ENCODE results near the gene FOXP4.

Gene FOXP4

DNA sequence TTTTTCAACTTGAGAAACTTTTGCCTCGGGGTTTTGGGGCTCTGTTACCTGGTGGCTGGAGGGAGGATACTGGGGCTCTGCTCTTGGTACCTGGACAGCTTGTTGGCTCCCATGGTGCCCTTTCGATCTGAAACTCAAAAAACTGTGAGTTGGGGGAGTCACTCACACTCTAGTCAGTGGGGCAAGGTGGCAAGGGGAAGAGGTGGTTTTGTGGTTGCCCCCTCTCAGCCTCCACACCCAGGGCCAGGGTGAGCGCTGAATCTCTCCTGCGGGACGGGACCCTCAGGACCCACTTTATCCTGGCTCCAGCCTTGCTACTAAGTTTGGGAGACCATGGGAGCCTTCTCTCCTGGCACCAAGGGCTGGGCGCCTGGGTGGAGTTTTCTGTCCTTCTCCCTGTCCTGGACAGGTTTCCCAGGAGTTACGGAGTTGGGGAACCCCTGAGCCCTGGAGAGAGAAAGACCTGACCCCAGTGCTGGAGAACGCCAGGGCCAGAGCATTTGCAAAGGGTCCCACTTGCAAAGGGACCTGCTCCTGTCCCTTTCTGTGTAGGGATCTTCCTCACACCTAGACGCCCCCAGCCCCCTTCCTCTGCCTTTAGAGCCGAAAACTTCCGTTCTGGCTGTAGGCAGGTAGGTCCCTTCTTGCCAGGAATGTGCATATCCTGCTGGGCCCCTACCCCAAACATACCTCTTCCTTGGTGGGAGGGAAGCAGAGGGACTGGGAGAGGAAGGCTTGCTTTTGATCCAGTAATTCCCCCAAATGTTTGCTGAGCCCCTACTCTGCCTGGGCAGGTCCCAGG is 2.9 kb downstream of the FOXP4 start:
- DNase-seq, result no peak

DNA sequence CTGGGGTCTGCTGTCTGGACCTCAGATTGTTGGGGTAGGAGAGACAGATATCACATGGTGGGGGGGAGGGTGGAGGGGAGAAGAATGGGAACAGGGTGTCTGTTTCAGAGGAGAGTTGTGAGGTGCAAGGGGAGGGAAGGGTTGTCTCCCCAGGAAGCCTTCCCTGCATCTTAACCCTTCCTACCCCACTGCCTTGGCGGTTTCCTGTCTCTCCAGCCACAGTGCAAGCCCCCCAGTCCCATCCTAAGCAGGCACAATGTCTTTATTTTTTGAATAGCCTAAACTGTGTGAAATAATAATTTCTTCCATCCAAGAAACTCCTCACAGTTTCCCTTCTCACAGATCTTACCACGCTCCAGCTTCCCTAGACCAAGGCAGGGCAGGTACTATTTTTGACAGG is 3.5 kb downstream of the FOXP4 start:
- DNase-seq, result no peak

DNA sequence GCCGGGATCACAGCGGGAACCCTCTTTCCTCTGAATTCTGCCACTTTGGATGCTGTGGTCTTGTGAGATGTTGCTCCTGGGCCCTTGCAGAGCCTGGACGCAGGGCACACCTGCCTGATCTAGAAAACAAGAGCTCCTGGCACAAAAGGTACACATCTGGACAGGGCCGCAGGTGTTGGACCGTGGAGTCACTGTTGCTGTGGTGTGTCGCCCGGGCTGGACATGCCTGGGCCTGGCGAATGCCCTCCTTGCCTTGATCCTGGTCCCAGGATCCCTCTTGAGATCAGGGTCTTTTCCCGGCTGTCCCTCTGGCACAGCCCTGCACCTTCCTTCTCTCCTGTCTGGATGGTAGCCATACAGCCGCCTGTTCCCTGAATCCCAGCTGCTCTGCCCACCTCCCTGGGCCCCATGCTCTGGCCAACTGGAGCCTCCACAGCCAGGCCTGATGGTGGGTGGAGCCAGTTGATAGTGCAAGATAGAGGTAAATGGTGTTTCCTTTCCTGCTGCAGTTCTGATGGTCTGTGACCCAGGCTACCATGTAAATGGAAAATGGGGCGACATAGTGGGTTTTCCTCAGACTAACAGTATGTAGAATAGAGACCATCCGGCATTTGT is 5.0 kb downstream of the FOXP4 start:
- DNase-seq, result no peak

DNA sequence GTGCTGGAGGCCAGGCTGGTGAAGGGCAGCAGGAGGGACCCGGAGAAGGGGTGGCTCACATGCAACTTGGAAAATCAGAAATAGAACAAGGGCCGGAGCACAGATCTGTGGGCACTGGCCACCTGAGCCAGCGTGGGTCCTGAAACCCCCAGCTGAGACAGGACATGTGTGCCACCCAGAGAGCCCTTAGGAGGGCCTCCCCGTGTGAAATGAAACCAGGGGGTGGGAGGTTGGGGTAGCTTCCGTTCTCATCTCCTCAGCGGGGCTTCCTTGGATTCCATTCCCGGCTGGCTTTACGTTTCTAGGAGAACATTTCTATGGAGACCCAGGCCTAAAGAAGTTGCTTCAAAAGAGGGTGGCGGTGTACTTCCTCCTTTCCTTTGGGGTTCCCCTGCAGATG is 5.7 kb downstream of the FOXP4 start:
- DNase-seq, result no peak

DNA sequence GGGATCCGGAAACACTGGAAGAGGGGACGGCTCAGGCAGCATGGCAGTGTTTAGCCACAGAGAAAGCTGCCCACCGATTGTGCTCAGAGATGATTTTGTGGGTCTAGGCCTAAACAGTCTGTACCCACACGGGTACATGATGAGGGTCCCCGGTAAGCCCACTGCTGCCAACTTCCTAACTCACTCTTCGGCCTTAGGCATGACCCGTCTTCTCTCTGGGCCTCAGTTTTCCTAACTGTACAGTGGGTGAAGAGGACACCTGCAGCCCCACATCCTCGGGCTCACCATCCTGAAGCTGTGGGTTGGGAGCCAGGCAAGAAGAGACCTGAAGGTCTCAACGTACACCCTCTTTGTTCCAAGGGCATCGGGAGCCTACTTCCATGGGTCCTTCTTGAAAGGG is 6.5 kb downstream of the FOXP4 start:
- no peak for DNase-seq

DNA sequence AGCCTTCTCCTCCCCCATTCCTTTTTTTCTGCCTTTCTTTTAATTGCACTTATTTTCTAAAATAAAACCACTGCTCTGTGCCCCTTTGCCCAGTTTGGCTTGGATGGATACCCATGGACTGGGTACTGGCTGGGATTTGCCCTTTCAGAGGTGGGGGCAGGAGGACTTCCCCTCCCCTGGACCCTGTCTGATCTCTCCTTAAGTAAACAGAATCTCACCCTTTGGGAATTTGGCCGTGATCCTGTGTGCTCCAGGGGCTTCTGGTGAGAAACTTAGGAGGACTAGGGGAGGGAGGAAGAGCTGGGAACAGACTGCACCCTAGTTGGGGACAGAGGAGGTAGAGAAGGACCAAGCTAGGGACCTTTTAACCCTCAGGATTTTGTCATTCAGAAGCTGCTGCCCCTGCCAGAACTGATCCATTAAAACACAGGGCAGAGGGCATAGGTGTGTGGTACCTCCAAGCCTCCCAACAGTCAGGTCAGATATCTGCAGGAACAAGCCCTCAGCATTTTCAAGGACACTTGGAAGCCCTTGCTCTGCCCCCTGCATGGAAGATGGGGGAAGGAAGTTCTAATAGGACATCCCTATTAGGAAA is 7.3 kb downstream of the FOXP4 start:
- DNase-seq, result no peak

DNA sequence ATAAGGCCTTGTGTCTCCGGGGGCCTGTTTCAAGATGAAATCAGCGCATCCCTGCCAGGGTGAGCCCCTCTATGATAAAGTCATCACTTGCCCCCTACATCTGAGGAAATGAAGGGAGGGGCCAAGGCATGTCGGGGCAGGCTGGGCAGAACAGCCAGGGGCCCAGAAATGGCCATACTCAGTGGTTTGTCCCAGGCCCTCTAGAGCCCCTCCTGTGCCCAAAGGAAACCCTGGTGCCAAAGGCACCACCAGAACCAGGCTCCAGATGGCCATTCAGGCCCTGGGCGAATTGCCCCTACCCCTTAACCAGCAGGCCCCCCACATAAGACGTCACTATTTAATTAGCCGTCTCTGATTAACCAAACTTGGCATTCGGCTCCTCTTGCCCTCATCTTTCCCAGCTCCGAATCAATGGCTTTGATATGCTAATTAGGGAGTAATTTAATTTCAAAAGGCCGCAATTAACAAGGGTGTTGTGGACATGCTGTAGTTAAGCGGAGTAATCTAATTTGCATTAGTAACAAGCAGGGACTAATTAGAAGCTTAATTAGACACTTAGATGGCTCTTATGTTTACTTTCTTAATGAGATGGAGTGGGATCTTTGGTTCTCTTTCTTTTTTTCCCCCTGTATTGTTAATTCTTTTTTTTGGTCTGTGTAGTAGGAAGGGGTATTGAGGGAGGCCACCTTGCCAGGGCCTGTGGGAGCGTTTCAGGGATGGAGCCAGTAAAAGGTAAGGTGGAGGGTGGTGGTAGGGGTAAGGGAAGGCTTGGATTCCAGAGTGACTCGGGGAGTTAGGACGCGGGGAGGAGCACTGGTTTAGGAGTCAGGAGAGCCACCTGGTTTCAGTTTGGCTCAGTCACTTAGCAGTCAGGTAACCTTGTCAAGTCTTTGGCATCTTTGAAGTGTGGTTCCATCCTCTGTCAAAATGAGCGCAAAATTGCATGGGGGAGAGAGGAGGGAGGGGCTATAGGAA is 9.4 kb downstream of the FOXP4 start:
- no peak for DNase-seq

DNA sequence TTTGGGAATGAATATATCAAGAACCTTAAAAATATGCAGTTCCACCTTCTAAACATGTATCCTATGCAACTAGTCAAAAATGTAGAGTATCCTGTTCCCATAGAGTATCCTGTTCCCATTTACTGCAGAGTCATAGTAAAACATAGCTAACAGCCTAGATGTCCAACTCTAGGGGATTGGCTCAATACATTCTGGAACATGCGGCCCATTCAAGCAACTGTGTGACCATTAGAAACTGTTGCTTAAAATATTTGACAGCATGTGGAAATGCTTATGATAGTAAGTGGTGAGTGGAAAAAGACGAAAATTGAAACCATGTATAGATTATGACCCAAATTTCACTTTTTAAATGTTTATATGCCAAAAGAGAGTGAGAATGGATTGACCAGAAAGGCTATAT is 11.2 kb downstream of the FOXP4 start:
- DNase-seq, result no peak

DNA sequence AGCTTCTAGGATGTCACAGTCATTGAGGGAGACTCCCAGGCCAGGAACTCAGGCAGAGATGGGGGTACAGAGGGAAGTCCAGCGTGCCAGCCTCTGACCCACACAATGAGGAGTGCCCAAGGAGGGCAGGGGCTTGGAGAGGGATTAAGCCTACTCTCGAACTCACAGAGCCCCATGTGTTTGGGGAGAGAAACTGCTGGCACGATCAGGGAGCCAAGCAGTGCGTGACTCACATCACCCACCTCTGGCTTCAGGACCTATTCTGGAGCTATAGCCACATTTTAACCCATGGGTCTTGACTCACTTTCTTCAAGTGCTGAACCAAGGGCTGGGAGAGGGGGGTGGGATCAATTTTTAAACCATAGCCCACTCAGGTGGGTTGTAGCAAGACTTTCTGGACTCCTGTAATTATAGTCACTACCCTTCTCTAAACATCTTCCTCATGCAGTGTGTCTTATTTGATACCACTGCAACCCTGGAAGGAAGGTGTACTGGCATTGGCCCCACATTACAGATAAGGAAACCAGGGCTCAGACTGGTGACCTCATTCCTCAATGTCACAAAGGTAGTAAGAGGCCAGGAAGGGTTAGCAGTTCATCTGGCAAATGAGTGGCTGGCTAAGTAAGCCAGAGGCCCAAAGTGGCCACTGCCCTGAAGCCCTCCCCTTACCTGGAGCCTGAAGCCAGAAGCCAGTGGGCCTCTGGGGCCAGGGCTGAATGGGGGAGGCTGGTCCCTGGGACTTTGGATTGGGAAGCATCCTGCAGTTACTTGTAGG is 12.0 kb downstream of the FOXP4 start:
- DNase-seq, result no peak

DNA sequence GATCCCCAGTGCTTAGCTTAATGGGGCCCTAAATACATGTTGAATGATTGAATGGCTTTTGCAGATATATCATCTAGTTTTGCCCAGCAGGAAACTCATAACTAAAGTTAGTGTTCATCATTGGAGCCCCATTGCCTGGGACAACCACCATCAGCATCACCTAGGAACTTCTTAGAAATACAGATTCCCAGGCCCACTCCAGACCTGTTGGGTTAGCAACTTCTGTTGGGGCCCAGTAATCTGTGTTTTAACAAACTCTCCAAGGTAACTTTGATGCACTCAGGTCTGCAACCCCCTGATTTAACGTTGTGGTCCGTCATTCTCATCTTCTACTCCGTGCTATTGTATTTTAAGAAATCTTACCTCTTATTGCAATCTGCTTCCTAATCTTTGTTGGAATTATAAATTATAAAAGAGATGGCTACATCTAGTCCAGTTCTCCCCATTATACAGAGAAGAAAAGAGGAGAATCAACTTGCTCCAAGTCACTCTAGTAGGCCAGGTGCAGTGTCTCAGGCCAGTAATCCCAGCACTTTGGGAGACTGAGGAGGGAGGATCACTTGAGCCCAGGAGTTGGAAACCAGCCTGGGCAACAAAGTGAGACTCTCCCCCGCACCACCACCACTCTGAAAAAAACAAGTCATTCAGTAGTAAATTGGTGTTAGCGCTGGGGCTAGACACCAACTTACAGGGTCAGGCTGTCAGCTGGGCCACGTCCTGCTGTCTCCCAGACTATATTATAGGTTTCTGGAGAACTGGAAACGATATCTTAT is 13.7 kb downstream of the FOXP4 start:
- DNase-seq, result no peak

DNA sequence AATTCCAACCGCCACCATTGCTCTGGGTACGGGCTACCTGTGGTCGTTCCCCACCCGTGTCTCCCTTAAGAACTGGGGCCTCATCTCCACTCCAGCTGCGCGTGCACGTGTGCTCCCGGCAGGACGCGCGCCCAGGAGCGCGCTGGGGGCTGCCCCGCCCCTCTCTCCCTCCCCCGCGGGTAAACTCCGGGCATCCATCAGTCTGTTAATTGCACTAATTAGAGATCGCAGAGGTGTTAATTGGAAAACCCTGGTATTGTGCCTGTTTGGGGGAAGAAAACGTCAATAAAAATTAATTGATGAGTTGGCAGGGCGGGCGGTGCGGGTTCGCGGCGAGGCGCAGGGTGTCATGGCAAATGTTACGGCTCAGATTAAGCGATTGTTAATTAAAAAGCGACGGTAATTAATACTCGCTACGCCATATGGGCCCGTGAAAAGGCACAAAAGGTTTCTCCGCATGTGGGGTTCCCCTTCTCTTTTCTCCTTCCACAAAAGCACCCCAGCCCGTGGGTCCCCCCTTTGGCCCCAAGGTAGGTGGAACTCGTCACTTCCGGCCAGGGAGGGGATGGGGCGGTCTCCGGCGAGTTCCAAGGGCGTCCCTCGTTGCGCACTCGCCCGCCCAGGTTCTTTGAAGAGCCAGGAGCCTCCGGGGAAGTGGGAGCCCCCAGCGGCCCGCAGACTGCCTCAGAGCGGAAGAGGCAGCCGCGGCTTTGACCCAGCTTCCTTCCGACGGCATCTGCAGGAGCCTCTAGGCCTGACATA is 14.4 kb downstream of the FOXP4 start:
- DNase-seq, result peak; percentile 79

DNA sequence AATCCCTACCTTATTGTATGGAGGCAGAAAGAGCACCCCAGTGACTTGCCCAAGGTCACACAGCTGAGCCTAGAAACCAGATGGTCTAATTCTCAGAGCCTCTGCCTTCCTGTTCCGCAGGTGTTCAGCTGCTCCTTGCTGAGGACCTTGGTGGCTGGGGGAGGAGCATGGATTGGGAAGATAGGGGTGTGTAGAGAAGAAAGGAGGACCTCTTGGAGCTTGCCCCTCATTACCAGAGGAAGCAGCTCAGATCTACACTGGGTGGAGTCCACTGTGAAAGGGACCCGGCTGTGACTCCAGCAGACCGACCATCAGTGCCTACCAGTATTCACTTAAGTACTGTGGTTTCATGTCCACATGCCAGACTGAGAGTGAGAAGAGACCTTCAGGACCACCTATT is 15.2 kb downstream of the FOXP4 start:
- DNase-seq, result no peak

DNA sequence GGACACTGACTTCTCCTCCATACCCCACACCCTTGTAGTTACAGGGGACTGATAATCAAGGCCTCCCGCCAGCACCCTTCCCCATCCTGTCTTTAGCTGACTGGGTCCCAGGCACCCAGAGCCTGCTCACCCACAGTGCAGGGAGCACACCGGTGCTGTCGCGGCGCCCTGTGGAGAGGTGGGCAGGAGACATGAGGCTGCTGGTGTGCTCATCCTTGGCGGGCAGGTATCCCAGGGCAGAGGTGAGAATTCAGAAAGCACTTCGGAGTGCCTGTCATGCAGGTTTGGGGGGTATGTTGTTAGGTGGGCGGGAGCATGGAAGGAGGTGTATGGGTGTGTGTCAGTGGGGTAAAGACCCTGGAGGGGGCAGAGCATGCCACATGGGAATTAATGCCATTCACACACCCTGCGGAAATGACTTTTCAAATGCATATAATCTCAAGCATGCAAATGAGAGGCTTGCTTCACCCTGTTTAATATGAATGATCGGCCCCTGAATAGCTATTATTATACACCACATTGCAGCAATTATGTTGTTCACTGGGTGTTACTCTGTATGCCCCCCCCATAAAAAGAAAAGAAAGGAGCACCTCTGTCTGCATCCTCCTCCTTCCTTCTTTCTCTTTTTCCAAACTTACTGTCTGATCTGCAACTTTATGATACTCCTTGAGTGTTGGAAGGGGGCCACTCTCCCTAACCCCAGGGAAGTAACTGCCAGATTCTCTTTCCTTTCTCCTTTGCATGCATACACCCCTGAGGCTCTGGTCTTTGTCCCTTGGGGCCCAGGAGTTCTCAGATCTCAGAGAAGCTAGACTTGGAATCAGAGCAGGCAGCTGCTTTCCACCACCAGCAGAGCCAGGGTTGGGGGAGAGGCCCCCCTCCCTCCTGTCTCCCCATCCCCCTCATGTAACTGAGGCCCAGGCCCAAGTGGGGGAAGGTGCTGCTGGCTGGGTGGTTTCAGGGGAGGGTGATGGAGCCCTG is 16.0 kb downstream of the FOXP4 start:
- DNase-seq, result no peak

DNA sequence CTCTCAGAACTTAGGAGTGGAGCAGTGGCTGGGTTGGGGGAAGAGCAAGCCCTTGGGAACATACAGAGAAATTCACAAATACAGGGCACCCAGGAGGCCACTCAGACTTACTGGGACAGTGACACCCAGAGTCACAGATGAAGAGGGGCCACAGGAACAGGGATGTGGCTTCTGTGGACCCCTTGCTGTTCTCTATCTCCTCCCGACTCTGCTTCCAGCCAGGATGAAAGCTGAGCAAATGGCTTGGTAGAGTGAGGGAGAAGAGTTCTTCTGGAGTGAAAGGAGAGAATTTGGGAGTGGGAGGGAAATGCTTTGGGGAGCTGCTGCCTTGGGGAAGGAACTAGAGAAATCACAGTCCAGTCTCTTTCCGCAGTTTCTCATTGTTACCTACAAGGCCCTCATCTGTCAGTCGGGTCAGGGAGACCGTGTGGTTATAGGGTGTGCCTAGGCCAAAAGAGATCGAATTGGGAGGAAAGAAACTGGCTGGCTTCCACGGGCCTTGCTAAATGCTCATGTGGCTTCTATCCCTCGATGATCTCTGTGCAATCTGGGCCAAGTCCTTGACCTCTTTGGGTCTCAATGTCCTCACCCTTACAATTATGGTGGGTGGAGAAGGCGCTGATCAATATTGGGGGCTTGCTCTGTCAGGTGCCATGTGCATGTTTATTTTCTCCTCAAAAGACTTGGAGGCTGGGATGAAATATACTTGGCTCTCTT is 17.0 kb downstream of the FOXP4 start:
- no peak for DNase-seq

DNA sequence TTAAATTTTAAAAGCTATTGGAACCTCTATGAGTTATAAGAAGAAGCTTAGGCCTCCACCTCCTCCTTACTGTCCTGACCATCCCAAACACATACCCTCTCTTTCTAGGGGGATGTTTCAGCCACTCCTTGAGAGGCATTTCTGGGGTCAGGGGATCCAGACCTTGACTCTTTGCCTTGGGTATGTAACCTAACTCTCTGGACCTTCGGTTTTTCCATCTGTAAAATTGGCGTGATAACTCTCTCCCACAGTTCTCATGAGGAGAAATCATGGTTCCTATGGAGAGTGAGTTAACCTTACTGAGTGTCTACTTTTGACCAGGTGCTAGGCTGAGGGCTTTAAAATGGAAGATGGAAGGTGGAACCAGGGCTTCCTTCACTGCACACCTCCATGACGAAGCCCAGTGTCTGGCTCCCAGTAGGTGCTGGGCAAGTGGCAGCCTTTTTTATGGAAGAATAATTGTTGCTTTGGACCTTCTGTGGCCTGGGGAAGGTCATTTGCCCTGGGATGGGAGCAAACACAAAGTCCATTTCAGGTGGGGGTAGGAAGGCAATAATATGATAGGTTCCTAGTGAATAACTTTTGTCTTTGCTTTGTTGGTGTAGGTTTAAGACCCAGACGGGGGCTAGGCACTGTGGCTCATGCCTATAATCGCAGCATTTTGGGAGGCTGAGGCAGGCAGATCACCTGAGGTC is 18.4 kb downstream of the FOXP4 start:
- DNase-seq, result no peak

DNA sequence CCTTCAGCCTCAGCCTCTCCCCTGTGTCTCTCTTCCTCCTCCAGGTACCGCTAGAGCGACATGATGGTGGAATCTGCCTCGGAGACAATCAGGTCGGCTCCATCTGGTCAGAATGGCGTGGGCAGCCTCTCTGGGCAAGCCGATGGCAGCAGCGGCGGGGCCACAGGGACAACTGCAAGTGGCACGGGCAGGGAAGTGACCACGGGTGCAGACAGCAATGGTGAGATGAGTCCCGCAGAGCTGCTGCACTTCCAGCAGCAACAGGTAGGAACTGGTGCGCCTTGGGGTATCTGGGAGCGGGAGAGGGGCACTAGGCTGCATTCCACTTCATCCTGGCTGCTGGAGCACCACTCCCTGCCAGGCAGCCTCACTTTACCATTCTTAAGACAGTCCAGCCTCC is 19.5 kb downstream of the FOXP4 start:
- DNase-seq, result no peak

DNA sequence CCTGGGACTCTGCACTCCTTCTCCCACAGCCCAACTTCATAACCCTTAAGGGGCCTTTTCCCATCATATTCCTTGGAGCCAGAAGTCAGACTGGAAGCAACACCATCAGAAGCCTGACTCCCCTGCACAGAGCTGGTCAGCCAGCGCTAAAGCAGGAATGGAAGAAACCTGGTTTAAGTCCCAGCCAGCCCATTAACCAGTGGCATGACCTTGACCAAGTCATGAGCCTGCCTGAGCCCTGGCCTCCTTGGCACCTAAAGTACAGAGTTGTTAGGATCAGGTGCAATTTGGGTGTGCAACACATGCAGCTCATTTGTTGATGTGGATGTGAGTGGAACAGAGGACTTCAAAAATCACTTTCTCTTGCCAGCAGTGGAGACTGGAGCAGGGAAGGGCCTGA is 20.8 kb downstream of the FOXP4 start:
- no peak for DNase-seq

DNA sequence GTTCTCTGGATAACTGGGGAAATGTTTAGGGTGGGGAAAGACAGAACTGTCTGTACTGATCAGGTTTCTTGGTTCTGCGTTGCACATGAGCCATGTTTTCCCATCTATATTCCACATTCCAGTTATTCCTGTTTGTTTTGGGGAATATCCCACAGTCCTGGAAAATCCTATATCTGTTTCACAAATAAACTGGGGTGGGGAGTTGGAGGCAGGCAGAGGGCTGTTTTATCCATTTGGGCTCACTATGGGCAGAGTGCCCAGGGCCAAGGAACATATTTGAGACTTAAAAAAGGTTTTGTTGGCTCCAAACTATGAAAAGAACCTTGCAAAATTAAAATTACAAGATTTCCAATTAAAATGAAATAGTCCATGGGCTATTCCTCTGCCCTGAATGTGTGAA is 21.5 kb downstream of the FOXP4 start:
- no peak for DNase-seq
